Measurements from ENCODE around the gene EIF2B4.

Gene EIF2B4

GRCh38 chr2:27316655-27317412 lies 53.3 kb downstream of the EIF2B4 start:
- no peak for DNase-seq (ENCODE audit: low spot score)
- TF ChIP-seq CTCF (IDR thresholded peaks at IDR 0.05; ENCODE audit: extremely low read depth, insufficient read depth, missing control alignments), result no peak
- in situ Hi-C loops (cut with MboI; ENCODE audit: low pct_unique_long_range_greater_than_20kb, low sequenced_read_pairs, unreplicated experiment), result no loop called here

GRCh38 chr2:27315122-27315521 lies 55.0 kb downstream of the EIF2B4 start:
- in situ Hi-C loops (cut with MboI; ENCODE audit: low pct_unique_long_range_greater_than_20kb, low sequenced_read_pairs, unreplicated experiment), result no loop called here
- TF ChIP-seq CTCF (IDR thresholded peaks at IDR 0.05; ENCODE audit: extremely low read depth, insufficient read depth, missing control alignments), result no peak
- no peak for DNase-seq (ENCODE audit: low spot score)

- DNase-seq (ENCODE audit: low spot score), result no peak
- no peak for TF ChIP-seq CTCF (IDR thresholded peaks at IDR 0.05; ENCODE audit: extremely low read depth, insufficient read depth, missing control alignments)
- in situ Hi-C loops (cut with MboI; ENCODE audit: low pct_unique_long_range_greater_than_20kb, low sequenced_read_pairs, unreplicated experiment), result no loop called here
These were observed 55.4 kb downstream of the EIF2B4 start for GRCh38 chr2:27314709-27315108.

Data from GM13977 (cell line).